SH-SY5Y (cell line): ENCODE data around the gene GOLGB1.

Source experiments
- GATA2 ChIP-seq: IDR thresholded peaks from 2 replicates; pipeline ENCODE4 v1.6.1; 2011; ENCODE audit warnings: mild to moderate bottlenecking, low read depth, low read length
- GATA3 ChIP-seq: IDR thresholded peaks from 2 replicates; pipeline ENCODE4 v1.6.1; 2011; ENCODE audit warnings: low read depth, mild to moderate bottlenecking, low read length, moderate library complexity

GRCh38 chr3:121794264-121794983 lies 44.9 kb upstream of the GOLGB1 start:
- no peak for TF ChIP-seq GATA2
- no peak for TF ChIP-seq GATA3
